HG02852 (cell line): ENCODE measurements around the gene CLINT1.
"Not testable (repeated sequence)": the region's sequence is repeated elsewhere in the genome, so short reads cannot be mapped to it uniquely, and the experiment has no call there.

Experiments used
- ATAC-seq: cut with Tn5 transposase; IDR thresholded peaks from one replicate; pipeline ENCODE4 v1.9.1; 2021; ENCODE audit warnings: mild to moderate bottlenecking, moderate library complexity; ENCODE audit not compliant: unreplicated experiment

Gene CLINT1

DNA sequence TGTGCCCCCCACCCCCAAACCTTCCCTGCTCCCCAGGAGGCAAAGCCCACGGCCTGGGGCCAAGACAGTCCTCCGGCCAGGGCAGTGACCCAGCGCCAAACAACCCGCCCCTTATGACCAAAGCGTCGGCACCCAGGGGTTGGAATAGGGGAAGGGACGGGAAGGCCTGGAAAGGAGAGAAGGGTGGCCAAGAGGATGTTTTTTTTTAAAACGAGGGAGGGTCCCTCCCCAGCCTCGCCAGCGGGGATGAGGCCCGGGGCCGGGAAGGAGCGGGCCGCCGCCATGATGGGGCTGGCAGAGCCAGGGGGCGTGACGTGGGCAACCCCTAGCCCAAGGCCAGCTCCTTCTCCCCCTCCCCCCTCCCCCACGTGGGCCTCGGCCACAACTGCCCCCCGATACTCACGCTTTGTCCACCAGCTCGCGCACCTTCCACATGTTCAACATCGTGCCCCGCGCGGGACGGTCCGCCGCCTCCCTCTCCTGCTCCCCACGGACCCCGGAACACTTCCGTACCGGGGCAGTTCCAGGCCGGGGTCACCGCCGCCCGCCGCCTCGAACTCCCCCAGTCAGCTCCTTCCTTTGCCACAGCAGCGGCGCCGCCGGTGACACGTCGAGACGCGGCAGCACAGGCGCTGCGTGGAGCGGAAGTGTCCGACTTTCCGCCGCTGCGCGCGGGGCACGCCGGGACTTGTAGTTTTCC is at the start of gene CLINT1:
TSS of gene CLINT1 (minus strand) at position 619 of the 700 bp plus-strand sequence. CDS start at position 444, 175 bp downstream.
- ATAC-seq: peak; percentile 44

DNA sequence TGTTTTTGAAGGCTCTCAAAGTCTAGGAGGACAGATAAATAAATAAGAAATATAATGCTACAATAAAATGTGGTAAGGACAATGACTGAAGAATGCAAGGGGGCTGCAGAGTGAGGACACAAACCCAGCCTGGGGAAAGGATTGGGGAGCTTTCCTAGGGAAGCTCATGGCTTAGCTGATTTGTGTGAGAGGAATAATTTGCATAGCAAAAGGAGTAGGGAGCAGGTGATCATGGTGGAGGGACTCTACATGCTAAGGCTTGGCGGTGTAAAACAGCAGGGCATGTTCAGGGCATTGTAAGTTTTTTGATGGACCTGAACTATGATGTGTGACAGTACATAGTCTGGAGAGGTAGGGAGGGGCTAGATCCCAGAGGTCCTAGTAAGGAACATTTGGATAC is 49.5 kb upstream of the CLINT1 start:
- ATAC-seq: no peak

DNA sequence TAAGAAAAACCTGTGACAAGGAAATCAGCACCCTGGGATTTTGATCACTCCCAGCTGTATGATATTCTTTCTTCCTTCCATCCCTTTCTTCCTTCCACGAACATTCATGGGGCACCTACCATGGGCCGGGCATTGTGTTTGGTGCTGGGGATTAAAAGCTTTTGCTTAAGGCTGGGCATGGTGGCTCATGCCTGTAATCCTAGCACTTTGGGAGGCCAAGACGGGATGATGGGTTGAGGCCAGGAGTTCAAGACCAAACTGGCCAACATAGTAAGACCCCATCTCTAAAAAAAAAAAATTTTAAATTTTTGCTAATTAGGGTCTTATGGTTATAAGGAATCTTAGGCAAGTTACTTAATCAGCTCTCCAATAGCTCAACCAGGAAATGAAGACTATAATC is 48.5 kb upstream of the CLINT1 start:
- ATAC-seq: no peak

DNA sequence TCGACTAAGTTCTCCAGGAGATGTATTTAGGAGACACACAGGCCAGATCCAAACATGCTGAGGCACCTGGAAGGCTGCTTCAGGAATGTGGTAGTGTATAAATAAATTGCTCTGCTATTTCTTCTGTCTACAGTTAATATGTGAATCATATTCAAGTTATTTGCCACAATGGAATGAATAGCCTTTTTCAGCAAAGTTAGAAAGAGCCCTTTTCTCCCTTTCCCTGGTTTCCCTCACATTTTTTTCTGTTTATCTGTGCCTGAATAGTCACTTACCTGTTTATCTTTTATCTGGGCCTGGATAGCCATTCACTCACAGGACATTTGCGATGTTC is 44.1 kb upstream of the CLINT1 start:
- ATAC-seq: no peak

DNA sequence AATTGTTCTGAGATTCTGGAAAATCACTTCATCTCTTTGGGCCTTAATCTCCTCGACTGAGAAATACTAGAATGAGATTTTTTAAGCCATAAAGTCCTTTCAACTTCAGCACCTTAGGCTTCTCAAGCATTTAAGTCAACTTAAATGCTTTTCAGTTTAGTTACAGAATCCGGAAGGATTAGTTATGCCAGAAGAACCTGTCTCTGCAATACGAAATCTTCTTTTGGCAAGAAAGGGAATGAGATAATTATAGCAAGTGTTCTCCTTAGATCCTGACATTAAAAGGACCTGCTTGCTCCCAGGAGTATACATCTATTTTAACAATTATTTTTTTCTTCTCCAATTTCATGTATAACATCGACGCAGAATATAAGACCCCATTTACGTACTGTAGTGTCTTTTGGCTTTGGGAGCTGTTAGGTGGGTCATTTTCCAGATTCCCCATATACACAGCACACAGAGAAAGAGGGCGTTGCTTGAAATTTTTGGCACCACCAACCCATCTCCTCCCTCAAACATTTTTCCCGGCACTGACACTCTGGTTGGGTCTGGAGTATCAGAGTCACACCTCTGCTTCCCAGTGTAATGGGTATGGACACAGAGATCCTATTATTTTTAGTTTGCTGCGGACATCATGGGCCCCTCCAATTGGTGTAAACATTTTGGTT is 43.6 kb upstream of the CLINT1 start:
- ATAC-seq: no peak

DNA sequence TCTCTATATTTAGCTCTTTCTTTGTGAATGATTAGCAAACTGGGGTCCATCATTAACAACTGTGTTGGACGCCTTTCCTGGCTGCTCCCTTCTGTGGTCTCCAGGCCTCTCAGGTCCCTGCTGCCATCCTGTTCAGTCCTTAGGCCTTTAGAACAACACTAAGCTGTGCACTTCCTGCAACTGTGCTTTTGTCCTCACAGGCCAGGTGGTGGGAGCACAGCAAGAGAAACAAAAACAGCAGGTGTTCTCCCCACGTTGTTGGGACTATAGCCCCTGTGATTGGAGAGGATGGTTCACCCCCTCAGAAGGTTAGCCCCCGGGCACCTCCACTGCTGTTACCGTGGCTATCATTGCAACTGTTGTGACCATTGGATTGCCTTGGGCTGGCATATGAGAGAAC is 41.7 kb upstream of the CLINT1 start:
- no peak for ATAC-seq

DNA sequence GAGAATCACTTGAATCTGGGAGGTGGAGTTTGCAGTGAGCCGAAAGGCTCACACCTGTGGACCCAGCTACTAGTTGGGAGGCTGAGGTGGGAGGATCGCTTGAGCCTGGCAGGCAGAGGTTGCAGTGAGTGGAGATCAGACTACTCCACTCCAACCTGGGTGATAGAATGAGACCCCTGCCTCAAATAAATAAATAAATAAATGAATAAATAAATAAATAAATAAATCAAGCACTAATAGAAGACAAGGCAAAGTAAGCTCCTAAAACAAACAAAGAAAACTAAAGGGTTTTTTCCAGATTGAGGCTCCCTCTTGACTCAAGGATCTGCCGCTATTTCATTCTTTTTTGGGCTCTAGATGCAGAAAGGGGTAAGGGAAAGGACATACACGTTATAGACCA is 34.7 kb upstream of the CLINT1 start:
- no peak for ATAC-seq

DNA sequence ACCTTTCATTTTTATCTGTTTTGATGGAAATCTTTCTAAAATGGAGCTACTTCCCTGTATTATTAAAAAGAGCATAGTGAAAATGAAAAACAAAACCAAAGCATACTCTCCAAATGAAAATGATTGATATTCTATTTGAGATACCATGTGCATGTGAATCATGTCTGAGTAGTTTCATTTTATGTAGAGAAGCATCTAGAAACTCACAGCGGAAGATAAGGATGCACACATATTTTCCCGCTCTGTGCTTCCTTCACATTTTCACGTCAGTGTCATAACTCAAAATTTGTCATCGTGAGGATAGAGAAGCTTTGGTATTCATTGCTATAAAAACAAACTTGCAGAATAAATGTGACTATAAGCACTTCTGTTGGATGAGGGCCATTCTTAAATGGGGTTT is 34.0 kb upstream of the CLINT1 start:
- ATAC-seq: no peak

DNA sequence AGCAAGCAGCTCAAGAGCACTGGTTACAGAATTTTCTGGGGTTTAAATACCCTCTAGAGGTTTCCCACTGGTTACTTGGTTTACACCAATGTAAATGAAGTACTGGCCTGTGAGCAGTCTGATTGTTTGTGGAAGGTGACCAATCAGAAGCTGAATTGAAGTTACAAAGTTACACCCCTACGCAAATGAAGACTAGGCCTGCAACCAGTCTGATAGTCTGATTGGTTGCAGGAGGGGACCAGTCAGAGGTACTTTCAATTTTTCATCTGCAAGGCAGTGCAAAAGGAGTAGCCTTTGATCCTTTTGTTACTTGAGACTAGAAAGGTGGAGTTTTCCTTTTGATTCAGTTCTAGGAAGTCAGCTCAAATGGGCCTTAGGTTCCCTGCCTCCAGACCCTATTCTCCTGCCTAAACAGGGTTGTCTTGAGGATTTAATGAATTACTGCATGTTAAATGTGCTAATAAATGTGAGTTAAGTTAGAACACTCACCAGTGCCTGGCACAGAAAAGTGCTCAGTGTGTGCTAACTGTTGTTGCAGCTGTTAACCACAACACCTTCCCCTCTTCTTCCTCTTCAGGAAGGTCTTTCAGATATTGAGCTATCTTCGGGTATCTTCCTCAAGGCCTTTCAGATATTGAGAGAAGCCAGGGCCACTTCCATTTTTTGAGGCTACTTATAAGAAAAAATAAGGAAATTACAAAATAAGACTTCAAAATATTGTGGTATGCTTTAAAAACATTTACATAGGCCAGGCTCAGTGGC is 32.1 kb upstream of the CLINT1 start:
- no peak for ATAC-seq

DNA sequence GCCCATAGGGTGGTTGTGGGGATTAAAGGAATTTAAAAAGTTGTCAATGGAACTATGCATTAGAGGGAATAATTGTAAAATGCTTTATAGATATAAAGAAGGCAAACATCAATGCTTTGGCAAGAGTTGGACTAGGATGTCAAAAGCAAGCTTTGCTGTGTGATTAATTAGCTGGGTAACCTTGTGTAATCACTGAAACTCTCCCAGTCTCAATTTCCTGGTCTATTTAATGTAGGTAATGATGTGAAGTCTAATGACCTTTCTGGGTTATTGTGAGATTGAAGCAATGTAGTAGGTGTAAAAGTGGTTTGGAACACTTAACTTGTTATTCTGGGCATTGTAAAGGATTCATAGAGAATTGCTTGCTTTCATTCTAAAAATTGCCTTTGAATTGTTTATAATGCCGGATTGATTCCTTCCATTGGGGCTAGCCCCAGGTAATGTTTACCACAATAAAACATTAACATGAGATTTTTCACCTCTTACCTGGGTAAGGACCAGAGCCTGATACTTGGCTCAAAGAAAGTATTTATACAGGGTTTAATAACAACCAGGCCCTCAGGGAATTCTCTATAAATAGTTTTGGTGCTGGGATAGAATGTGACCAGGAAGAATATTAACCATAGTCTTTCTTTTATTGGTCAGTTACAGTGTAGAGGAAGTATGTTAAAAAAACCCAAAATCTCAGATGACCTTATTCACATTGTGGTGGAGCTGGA is 30.0 kb upstream of the CLINT1 start:
- ATAC-seq: no peak

DNA sequence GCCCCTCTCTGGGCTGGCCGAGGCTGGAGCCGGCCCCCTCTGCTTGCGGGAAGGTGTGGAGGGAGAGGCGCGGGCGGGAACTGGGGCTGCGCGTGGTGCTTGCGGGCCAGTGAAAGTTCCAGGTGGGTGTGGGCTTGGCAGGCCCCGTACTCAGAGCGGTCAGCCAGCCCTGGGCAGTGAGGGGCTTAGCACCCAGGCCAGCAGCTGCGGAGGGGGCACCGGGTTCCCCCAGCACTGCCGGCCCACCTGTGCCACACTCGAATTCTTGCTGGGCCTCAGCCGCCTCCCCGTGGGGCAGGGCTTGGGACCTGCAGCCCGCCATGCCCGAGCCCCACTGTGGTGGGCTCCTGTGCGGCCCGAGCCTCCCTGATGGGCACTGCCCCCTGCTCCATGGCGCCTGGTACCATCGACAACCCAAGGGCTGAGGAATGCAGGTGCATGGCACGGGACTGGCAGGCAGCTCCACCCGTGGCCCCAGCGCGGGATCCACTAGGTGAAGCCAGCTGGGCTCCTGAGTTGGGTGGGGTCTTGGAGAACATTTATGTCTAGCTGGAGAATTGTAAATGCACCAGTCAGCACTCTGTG is 27.9 kb upstream of the CLINT1 start:
- ATAC-seq: no peak

DNA sequence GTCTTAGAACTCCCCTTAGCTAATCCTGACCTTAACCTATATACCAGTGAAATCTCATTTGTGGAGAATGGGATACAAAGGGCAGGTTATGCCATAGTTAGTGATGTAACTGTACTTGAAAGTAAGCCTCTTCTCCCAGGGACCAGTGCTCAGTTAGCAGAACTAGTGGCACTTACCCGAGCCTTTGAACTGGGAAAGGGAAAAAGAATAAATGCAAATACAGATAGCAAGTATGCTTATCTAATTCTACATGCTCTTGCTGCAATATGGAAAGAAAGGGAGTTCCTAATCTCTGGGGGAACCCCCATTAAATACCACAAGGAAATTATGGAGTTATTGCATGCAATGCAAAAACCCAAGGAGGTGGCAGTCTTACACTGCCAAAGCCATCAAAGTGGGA is 26.1 kb upstream of the CLINT1 start:
- ATAC-seq: not testable (repeated sequence)

DNA sequence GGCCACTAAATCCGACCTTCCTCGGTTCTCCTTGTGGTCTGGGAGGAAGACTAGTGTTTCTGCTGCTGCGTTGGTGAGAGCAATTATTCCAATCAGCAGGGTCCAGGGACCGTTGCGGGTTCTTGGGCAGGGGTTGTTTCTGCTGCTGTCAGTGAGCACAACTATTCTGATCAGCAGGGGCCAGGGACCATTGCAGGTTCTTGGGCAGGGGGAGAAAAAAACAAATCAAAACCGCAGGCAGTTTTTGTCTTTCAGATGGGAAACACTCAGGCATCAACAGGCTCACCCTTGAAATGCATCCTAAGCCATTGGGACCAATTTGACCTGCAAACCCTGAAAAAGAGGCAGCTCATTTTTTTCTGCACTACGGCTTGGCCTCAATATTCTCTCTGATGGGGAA is 22.6 kb upstream of the CLINT1 start:
- ATAC-seq: not testable (repeated sequence)

DNA sequence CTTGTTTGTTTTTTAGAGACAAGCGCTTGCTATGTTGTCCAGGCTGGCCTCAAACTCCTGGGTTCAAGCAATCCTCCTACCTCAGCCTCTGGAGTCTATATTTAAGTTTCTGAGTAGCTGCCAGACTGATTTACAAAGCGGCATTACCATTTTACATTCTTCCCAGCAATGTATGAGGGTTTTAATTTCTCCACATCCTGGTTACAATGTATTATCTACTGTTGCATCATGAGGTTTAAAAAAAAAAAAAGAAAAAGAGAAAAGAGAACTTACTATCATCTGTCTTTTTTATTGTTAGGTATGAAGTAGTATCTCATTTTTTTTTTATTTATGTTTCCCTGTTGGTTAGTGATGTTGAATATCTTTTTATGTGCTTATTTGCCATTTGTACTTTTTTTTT is 18.9 kb upstream of the CLINT1 start:
- no peak for ATAC-seq

DNA sequence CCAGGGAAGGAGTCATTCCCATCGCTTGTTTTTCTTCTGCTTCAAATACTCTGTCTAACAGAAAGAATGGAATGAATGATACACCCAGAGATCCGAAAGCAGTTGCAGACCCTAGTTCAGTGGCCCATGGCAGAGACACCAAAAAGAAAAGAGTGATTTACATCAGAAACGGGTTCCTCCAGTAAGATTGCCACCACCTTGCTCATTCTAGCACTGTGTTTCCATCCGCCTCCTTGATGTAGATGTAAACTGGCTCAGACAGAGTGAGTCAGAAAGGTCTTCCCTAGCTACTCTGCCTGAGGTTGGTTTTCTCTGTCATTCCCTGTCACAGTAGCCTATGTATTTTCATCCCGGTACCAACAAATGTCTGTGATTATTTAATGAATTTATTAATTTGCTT is 15.9 kb upstream of the CLINT1 start:
- ATAC-seq: no peak

DNA sequence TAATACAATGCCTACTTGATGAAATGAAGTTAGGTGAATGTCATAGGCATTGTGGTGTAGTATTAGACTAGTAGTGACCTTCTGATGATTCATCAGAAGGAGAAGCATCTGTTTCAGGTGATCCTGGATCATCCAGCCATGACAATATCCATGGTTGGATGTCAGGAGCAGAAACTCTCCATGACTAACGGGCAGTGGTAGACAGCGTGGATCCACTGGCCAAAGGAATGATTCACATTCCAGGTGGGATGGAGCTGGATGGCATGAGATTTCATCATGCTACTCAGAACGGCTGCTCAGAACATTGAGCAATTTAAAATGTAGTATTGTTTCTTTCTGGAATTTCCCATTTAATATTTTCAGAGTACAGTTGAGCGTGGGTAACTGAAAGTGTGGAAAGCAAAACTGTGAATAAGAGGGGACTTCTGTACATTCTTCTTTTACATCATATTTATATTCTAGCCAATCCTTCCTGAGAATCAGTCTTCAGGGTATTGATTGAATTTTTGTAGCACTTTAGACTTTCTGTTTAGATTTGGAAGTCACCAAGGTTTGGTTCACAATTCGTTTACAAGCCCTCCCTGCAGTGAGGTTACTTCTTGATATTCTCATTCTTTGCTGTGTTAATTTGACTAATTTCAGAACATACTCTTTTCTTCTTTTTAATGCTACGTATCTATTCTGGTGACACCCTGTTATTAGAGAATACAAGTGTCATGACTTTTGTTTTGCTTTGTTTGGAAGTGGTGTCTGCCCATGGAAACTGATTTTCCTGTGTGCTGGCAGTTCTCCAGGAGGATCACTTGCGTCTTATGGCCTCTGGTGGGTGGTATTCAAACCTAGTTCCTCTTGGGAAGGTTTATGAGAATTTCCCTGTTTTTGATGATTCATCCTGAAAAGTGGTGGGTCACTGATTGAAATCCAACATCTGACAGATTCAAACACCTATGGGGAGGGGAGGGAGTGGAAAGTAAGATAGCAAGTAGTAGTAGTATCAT is 12.2 kb upstream of the CLINT1 start:
- ATAC-seq: no peak

DNA sequence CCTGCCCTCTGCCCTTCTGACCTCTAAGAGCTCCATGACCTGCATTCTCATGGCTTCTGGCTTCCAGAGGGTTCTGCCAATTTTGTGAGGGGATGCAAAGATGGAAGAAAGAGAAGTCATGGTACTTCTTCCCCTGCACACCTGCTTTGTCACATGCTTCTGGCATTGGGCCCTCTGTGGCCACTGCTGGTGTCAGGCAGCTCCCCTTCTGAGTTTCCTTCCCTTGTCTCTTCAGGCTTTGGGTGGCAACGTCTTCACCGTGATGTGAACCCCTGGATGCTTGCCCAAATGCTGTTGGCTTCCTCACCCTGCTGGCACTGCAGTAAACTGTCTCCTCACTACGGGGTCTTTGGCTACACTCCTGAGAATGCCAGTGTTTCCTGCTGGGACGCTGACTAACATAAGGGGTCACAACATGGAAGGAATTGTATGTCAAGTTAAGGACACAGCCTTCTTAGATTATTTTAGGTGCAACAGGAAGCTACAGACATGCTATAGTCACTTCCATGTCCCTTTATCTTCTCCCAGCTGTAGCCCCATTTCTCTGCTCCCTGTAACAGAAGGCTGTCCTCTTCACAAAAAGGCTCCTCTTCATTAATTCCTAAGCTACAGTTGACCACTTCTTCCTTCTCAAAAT is 8.9 kb upstream of the CLINT1 start:
- ATAC-seq: no peak

DNA sequence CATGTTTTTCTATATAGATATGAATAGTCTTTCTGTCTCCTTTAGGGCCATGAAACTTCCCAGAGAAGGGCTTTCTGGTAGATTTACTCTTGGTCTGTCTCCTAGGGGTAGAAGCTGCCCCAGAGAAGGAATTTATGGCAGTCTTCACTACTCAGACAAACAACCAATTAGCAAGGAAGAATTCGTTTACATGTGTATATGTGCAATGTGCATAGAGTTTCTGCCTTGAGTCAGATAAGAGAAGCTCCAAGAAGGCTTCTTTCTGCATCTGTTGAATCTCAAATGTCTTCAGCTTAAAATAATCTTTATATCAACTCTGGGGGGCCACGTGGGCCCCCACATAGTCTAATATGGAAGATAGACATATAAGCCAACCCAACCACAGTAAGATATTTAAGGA is 7.6 kb upstream of the CLINT1 start:
- ATAC-seq: no peak

DNA sequence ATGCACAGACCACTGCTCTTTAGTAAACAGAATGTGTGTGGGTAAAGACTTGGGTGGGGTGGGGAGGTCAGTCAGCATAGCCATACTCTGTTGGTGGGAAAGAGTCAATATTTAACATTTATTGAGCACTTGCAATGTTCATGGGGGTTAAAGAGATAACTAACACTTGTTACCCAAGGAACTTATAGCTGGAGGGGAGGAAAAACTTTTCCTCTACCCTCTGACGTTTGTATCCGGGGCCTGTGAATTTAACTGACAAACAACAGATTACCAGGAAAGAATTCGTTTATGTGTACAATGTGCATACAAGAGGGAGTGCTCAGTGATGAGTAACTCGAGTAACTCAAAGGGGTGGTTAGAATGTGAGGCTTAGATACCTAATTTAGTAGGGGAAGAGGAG is 6.8 kb upstream of the CLINT1 start:
- no peak for ATAC-seq
